ENCODE data around the gene KHK. TPM values are rescaled to one million over a fixed set of nuclear protein-coding genes. Genes with fewer than 3 reads are reported as not detected.

Gene KHK
- total RNA-seq, 1 donor from 2014 or later: 3.3 TPM

DNA sequence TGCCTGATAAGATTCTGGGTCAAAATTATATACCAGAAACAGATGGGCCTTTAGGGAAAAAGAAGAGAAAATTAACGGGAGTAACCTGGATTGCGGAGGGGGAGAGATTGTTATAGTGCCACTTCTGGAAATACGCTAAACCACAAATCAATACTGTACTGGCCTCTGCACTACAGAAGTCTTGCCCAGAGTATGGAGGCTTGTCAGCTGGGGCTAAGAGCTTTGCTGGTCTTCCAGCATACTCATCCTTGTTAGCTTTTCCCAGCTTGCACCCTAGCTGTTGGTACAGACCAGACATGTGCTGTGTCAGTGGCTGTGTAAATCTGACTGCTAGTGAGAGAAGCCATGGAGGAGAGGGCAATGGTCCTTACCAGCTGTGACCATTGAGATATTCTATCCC lies 26.2 kb upstream of the KHK start:
- Histone ChIP-seq H3K9ac (no peak overlapping the region), H2AFZ (replicated peaks) (no peak overlapping the region), H3K27ac (no peak overlapping the region), H3K79me2 (ENCODE audit: low read depth) (no peaks in the 10 kb centered on the region), H3K4me1 (no peaks in the 10 kb centered on the region), H3K4me3 (no peak overlapping the region), H3K27me3 (no peaks in the 10 kb centered on the region), H3K36me3 (no peaks in the 10 kb centered on the region), H3K4me2 (no peak overlapping the region), H4K20me1 (ENCODE audit: low read depth) (peaks cover 11% of the 10 kb centered on the region), H3K9me3 (ENCODE audit: low read depth) (no peaks in the 10 kb centered on the region), H3F3A (ENCODE audit: low read depth) (peaks cover 2% of the 10 kb centered on the region)
- Mint-ChIP-seq H3K4me1 (no peaks in the 10 kb centered on the region), H3K36me3 (peaks cover 35% of the 10 kb centered on the region), H3K27me3 (ENCODE audit: insufficient read depth, low read depth) (peaks cover 8% of the 10 kb centered on the region), H3K4me3 (no peak overlapping the region), H3K27ac (no peak overlapping the region), H3K9me3 (no peaks in the 10 kb centered on the region)
- DNase-seq (ENCODE audit: low spot score): no peak
- TF ChIP-seq, protein P1, sequence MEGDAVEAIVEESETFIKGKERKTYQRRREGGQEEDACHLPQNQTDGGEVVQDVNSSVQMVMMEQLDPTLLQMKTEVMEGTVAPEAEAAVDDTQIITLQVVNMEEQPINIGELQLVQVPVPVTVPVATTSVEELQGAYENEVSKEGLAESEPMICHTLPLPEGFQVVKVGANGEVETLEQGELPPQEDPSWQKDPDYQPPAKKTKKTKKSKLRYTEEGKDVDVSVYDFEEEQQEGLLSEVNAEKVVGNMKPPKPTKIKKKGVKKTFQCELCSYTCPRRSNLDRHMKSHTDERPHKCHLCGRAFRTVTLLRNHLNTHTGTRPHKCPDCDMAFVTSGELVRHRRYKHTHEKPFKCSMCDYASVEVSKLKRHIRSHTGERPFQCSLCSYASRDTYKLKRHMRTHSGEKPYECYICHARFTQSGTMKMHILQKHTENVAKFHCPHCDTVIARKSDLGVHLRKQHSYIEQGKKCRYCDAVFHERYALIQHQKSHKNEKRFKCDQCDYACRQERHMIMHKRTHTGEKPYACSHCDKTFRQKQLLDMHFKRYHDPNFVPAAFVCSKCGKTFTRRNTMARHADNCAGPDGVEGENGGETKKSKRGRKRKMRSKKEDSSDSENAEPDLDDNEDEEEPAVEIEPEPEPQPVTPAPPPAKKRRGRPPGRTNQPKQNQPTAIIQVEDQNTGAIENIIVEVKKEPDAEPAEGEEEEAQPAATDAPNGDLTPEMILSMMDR (IDR thresholded peaks at IDR 0.05): no peak

DNA sequence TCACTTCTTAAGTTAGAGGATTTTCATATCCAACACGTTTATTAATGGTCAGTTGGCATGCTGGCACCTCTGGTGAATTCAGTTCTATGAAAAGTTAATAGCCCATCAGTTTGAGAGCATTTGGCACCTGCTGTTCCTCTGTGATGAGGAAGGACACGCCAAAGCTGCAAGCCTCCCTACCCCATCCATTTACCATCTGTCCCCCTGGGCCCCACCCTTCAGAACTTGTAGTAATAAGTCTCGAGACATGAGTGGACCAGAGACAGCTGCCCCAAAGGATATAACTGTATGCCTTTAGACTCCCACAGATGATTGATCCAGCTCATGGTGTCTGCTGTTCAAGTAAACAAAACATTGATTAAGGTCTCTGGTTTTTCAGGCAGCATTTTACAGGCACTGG lies 21.4 kb upstream of the KHK start:
- TF ChIP-seq, protein P1 (IDR thresholded peaks at IDR 0.05): no peak
- no peak for TF ChIP-seq EZH2 (IDR thresholded peaks at IDR 0.05)
- TF ChIP-seq EZH2phosphoT487 (IDR thresholded peaks at IDR 0.05): no peak
- Histone ChIP-seq H3K79me2 (ENCODE audit: low read depth) (peaks cover 8% of the 10 kb centered on the region), H3K9ac (no peak overlapping the region), H2AFZ (replicated peaks) (no peak overlapping the region), H3K4me3 (no peak overlapping the region), H3F3A (ENCODE audit: low read depth) (peaks cover 8% of the 10 kb centered on the region), H3K27me3 (no peaks in the 10 kb centered on the region), H3K4me2 (no peak overlapping the region), H4K20me1 (ENCODE audit: low read depth) (peaks cover 15% of the 10 kb centered on the region), H3K9me3 (ENCODE audit: low read depth) (no peaks in the 10 kb centered on the region), H3K36me3 (no peaks in the 10 kb centered on the region), H3K4me1 (no peaks in the 10 kb centered on the region), H3K27ac (no peak overlapping the region)
- H3K4me3 Mint-ChIP-seq: no peak overlapping the region
- no peak for DNase-seq (ENCODE audit: low spot score)
- no peaks in the 10 kb centered on the region for H3K9me3 Mint-ChIP-seq
- H3K27ac Mint-ChIP-seq: no peak overlapping the region
- peaks cover 2% of the 10 kb centered on the region for H3K27me3 Mint-ChIP-seq (ENCODE audit: insufficient read depth, low read depth)
- peaks cover 42% of the 10 kb centered on the region for H3K36me3 Mint-ChIP-seq
- peaks cover 8% of the 10 kb centered on the region for H3K4me1 Mint-ChIP-seq

DNA sequence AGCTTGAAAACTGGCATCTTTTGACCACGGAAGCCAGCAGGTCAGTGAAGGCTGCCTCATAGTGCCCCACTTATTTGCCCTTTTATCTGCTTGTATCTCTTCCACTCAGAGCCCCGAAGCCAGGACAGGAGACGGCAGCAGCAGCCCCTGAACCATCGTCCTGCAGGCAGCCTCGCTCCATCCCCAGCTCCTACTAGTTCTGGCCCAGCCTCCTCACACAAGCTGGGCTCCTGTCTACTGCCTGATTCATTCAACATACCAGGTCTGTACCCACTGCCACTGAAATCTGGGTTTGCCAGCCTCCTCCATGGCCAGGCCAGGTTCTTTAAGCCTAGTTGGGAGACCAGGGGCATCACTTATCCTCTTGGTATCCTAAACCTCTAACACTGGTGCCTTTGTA lies 19.2 kb upstream of the KHK start:
- DNase-seq (ENCODE audit: low spot score): no peak
- Mint-ChIP-seq H3K4me3 (no peak overlapping the region), H3K9me3 (no peaks in the 10 kb centered on the region), H3K4me1 (peaks cover 23% of the 10 kb centered on the region), H3K27me3 (ENCODE audit: insufficient read depth, low read depth) (peaks cover 2% of the 10 kb centered on the region), H3K36me3 (peaks cover 41% of the 10 kb centered on the region), H3K27ac (no peak overlapping the region)
- H3K4me2 ChIP-seq: no peak overlapping the region
- H4K20me1 ChIP-seq (ENCODE audit: low read depth): peaks cover 19% of the 10 kb centered on the region
- peaks cover 6% of the 10 kb centered on the region for H3K4me1 ChIP-seq
- peaks cover 20% of the 10 kb centered on the region for H3K79me2 ChIP-seq (ENCODE audit: low read depth)
- H3K9ac ChIP-seq: no peak overlapping the region
- H3K9me3 ChIP-seq (ENCODE audit: low read depth): no peaks in the 10 kb centered on the region
- H2AFZ ChIP-seq (replicated peaks): no peak overlapping the region
- no peak overlapping the region for H3K4me3 ChIP-seq
- peaks cover 18% of the 10 kb centered on the region for H3F3A ChIP-seq (ENCODE audit: low read depth)
- H3K27me3 ChIP-seq: no peaks in the 10 kb centered on the region
- no peak overlapping the region for H3K27ac ChIP-seq
- TF ChIP-seq EZH2 (IDR thresholded peaks at IDR 0.05) (no peak), EZH2phosphoT487 (IDR thresholded peaks at IDR 0.05) (no peak)
- TF ChIP-seq, protein P1 (IDR thresholded peaks at IDR 0.05): no peak
- H3K36me3 ChIP-seq: no peaks in the 10 kb centered on the region
